ENCODE data around the gene KCNC4. TPM values are rescaled to one million over a fixed set of nuclear protein-coding genes. Genes with fewer than 3 reads are reported as not detected.

The KCNC4 gene
- total and polyA plus RNA-seq, 12 donors: 2.2 to 13.8 (median 5.1) TPM

- peak overlapping the region; percentile 51 to 95 (median 74) for H3K4me3 ChIP-seq
- H3K9me3 ChIP-seq: no peaks in the 10 kb centered on the region
- peak overlapping the region; percentile 62 to 94 (median 90) for H3K27ac ChIP-seq
- H3K36me3 ChIP-seq: no peaks in the 10 kb centered on the region
- 0% methylated on average over 81 to 101 of the region's 101 CpGs for WGBS, 2 donors
- peaks cover 0 to 24% (median 0%) of the 10 kb centered on the region in 7 donors for H3K27me3 ChIP-seq
- peak; percentile 23 to 37 (median 28) for ATAC-seq
- TF ChIP-seq, protein P1, sequence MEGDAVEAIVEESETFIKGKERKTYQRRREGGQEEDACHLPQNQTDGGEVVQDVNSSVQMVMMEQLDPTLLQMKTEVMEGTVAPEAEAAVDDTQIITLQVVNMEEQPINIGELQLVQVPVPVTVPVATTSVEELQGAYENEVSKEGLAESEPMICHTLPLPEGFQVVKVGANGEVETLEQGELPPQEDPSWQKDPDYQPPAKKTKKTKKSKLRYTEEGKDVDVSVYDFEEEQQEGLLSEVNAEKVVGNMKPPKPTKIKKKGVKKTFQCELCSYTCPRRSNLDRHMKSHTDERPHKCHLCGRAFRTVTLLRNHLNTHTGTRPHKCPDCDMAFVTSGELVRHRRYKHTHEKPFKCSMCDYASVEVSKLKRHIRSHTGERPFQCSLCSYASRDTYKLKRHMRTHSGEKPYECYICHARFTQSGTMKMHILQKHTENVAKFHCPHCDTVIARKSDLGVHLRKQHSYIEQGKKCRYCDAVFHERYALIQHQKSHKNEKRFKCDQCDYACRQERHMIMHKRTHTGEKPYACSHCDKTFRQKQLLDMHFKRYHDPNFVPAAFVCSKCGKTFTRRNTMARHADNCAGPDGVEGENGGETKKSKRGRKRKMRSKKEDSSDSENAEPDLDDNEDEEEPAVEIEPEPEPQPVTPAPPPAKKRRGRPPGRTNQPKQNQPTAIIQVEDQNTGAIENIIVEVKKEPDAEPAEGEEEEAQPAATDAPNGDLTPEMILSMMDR (IDR thresholded peaks at IDR 0.05): no peak
- peak; percentile 38 to 46 for DNase-seq
- intact Hi-C loops (cut with DNase I): loop anchor here in 5 of 10 donors (2.0 to 10.0 kb wide), 5 partner anchors 51 to 196 kb away; partner anchors contain the start of gene LAMTOR5 (in 2 of the 5)
- H3K4me1 ChIP-seq: peaks cover 4 to 63% (median 43%) of the 10 kb centered on the region in 9 donors
Measured at GRCh38 chr1:110210604-110211495, 736 bp downstream of the KCNC4 start.

- TF ChIP-seq, protein P1 (IDR thresholded peaks at IDR 0.05): no peak
- ATAC-seq: peak in 1 of 8 donors; percentile 1
- Histone ChIP-seq H3K4me3 (peak overlapping the region; percentile 51 to 95 (median 74)), H3K9me3 (no peaks in the 10 kb centered on the region), H3K27ac (peak overlapping the region in 6 of 10 donors; percentile 87 to 94 (median 90)), H3K4me1 (peaks cover 4 to 67% (median 43%) of the 10 kb centered on the region in 9 donors), H3K27me3 (peaks cover 0 to 24% (median 0%) of the 10 kb centered on the region in 7 donors), H3K36me3 (no peaks in the 10 kb centered on the region)
- 3 to 9% methylated on average over 81 of the region's 81 CpGs for WGBS, 2 donors
- intact Hi-C loops (cut with DNase I): loop anchor here in 5 of 10 donors (2.0 to 10.0 kb wide), 6 partner anchors 23 to 196 kb away; partner anchors contain the start of gene LAMTOR5 (in 2 of the 5)
- DNase-seq: no peak
Measured at GRCh38 chr1:110211496-110212168, 1.5 kb downstream of the KCNC4 start.

DNA sequence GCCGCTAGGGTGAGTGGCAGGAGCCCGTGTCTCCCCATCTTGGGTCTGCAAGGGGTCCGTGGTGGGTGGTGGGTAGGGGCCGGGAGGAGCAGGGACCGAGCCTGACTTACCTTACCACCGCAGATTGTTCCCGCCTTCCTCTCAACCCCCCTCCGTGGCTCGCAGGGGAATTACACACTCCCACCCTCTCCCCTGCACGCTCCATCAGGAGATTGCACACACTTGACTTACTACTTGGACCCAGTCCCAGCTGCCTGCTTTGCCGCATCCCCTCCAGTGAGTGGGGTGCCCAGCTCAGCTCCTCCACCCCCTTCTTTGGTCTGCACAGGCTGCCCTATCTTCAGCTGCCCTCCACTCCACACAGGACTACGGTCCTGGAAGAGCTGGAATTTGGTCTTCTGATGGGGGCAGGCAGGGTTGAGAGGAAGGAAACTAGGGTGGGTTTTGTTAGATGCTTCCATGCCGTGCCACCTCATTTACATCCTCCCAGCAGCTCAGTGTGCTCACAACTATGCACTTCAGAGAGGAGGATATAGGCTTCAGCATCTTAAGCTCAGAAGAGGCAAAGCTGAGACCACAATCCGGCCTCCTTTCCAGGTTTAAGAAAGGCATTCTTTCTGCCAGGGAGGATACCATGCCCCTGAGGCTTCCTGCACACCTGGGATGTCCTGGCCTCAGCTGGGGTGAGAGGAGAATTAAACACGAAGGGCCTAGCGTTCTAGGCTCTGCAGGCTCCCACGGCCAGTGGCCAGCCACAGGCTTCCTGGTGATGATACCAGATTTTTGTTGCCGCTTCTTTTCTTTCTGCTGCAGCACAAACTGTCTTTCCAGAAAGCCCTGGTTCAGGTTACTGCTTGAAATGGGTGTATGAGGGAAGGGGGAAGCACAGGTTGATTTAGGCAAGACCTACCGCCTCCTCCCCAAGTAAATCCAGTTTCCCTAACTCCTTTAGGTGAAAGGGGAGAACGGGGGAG, 2.3 kb downstream of the KCNC4 start:
- Histone ChIP-seq H3K36me3 (no peaks in the 10 kb centered on the region), H3K27me3 (peaks cover 0 to 24% (median 0%) of the 10 kb centered on the region in 7 donors), H3K4me3 (peak overlapping the region in 9 of 10 donors; percentile 62 to 95 (median 79)), H3K9me3 (no peaks in the 10 kb centered on the region), H3K4me1 (peaks cover 4 to 67% (median 43%) of the 10 kb centered on the region in 9 donors), H3K27ac (peak overlapping the region in 5 of 10 donors; percentile 87 to 94 (median 91))
- ATAC-seq: no peak
- intact Hi-C loops (cut with DNase I): loop anchor here in 5 of 10 donors (2.0 to 10.0 kb wide), 5 partner anchors 22 to 195 kb away; partner anchors contain the start of gene LAMTOR5 (in 1 of the 5)
- DNase-seq: no peak
- TF ChIP-seq, protein P1 (IDR thresholded peaks at IDR 0.05): no peak
- 44 to 45% methylated on average over 20 of the region's 20 CpGs for WGBS, 2 donors
